Bronchial epithelial cell (primary cell): ENCODE measurements around the gene SEPTIN5. TPM values are rescaled to one million over a fixed set of nuclear protein-coding genes. Genes with fewer than 3 reads are reported as not detected.
A peak's percentile ranks its signal among the peaks of the same experiment; 100 is the strongest.

Experiments used
- DNase-seq: peaks from one replicate; pipeline ENCODE4 v3.0.0-alpha.2; 2010; ENCODE audit warnings: low read depth
- FAIRE-seq: peaks from 2 replicates; lab custom pipeline; 2011; peaks lifted over from hg19 to GRCh38; lab: Jason Lieb, UNC
- H3K27me3 ChIP-seq: 2 replicates; pipeline ENCODE4 v1.5.1; 2011; ENCODE audit warnings: low read length; ENCODE audit not compliant: control insufficient read depth, insufficient read depth
- H3K36me3 ChIP-seq: 2 replicates; pipeline ENCODE4 v1.5.1; 2011; ENCODE audit warnings: low read length; ENCODE audit not compliant: control insufficient read depth, insufficient read depth
- H3K4me3 ChIP-seq: 2 replicates; pipeline ENCODE4 v1.5.1; 2011; ENCODE audit warnings: mild to moderate bottlenecking, low read depth, low read length, control low read depth
- CTCF ChIP-seq: IDR thresholded peaks from 2 replicates; pipeline ENCODE4 v1.5.1; 2011; ENCODE audit warnings: mild to moderate bottlenecking, moderate library complexity, low read length, control low read depth, inconsistent platforms; ENCODE audit not compliant: insufficient read depth, severe bottlenecking
- total RNA-seq: library from RNA; depleted of rRNA; stranded (reverse); fragments of >200 nt; gene quantifications from 2 replicates; pipeline ENCODE4 v1.2.1, GENCODE V29; 2014

The SEPTIN5 gene
- total RNA-seq, 1 donor from 2014 or later, result 5.8 TPM

- TF ChIP-seq CTCF, result peak; percentile 88
- peak; percentile 1 for DNase-seq
- Histone ChIP-seq H3K27me3 (peaks cover 3% of the 10 kb centered on the region), H3K4me3 (no peak overlapping the region), H3K36me3 (no peaks in the 10 kb centered on the region)
- no peak for FAIRE-seq
Observed at GRCh38 chr22:19679522-19680101, 34.7 kb upstream of the SEPTIN5 start.

- TF ChIP-seq CTCF, result no peak
- no peak overlapping the region for H3K4me3 ChIP-seq
- no peaks in the 10 kb centered on the region for H3K36me3 ChIP-seq
- no peak for FAIRE-seq
- no peak for DNase-seq
- H3K27me3 ChIP-seq, result peaks cover 3% of the 10 kb centered on the region
Observed at GRCh38 chr22:19680287-19680881, 33.9 kb upstream of the SEPTIN5 start.

GRCh38 chr22:19680911-19681862 lies 33.1 kb upstream of the SEPTIN5 start:
- TF ChIP-seq CTCF, result no peak
- Histone ChIP-seq H3K27me3 (peaks cover 3% of the 10 kb centered on the region), H3K36me3 (no peaks in the 10 kb centered on the region), H3K4me3 (no peak overlapping the region)
- DNase-seq (no peak), FAIRE-seq (no peak)

- peaks cover 3% of the 10 kb centered on the region for H3K27me3 ChIP-seq
- no peak for DNase-seq
- TF ChIP-seq CTCF, result no peak
- no peak overlapping the region for H3K4me3 ChIP-seq
- FAIRE-seq, result no peak
- H3K36me3 ChIP-seq, result no peaks in the 10 kb centered on the region
Observed at GRCh38 chr22:19681863-19682245, 32.4 kb upstream of the SEPTIN5 start.

- DNase-seq (no peak), FAIRE-seq (peak; percentile 47)
- no peaks in the 10 kb centered on the region for H3K36me3 ChIP-seq
- H3K4me3 ChIP-seq, result no peak overlapping the region
- H3K27me3 ChIP-seq, result peaks cover 3% of the 10 kb centered on the region
- TF ChIP-seq CTCF, result no peak
Observed at GRCh38 chr22:19686946-19687345, 27.4 kb upstream of the SEPTIN5 start.
